ENCODE data around the gene AOC3. TPM values are rescaled to one million over a fixed set of nuclear protein-coding genes. Genes with fewer than 3 reads are reported as not detected.
"Not testable (repeated sequence)": the region's sequence is repeated elsewhere in the genome, so short reads cannot be mapped to it uniquely, and the experiment has no call there.

AOC3 gene
- total RNA-seq, 4 donors from 2014 or later: 2.2 to 7.2 (median 4.2) TPM

DNA sequence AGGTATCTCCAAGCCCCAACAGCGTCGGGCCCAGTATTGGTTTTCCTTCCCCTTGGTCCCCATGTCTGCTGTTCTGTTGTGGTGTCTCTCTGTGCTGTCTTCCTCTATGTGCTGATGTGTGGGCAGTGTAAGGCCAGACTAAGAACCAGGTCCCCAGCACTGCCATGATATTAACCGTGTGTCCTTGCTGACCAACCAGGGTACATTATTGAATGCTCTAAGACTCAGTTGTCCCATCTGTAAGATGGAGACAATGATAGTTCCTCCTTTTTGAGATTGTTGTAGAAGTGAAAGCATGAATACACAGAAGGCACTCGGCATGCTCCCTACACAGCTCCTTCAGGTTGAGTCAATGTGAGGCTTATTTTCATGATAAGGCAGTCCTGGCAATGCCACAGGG, 20.6 kb downstream of the AOC3 start:
- TF ChIP-seq, protein P1, sequence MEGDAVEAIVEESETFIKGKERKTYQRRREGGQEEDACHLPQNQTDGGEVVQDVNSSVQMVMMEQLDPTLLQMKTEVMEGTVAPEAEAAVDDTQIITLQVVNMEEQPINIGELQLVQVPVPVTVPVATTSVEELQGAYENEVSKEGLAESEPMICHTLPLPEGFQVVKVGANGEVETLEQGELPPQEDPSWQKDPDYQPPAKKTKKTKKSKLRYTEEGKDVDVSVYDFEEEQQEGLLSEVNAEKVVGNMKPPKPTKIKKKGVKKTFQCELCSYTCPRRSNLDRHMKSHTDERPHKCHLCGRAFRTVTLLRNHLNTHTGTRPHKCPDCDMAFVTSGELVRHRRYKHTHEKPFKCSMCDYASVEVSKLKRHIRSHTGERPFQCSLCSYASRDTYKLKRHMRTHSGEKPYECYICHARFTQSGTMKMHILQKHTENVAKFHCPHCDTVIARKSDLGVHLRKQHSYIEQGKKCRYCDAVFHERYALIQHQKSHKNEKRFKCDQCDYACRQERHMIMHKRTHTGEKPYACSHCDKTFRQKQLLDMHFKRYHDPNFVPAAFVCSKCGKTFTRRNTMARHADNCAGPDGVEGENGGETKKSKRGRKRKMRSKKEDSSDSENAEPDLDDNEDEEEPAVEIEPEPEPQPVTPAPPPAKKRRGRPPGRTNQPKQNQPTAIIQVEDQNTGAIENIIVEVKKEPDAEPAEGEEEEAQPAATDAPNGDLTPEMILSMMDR (IDR thresholded peaks at IDR 0.05 in 4 of 5, conservative IDR thresholded peaks at IDR 0.05 in 1 of 5): no peak
- no peak for TF ChIP-seq POLR2A (IDR thresholded peaks at IDR 0.05)
- Histone ChIP-seq H3K36me3 (no peaks in the 10 kb centered on the region), H3K27ac (no peak overlapping the region), H3K4me3 (no peak overlapping the region), H3K4me1 (no peaks in the 10 kb centered on the region), H3K27me3 (no peaks in the 10 kb centered on the region), H3K9me3 (no peaks in the 10 kb centered on the region)
- DNase-seq: no peak
- ATAC-seq: no peak
- intact Hi-C loops (cut with DNase I; ENCODE audit: low total_unique reads): no loop called here
- in situ Hi-C loops (cut with MboI; ENCODE audit: low sequenced_read_pairs in 4 of 4): no loop called here

DNA sequence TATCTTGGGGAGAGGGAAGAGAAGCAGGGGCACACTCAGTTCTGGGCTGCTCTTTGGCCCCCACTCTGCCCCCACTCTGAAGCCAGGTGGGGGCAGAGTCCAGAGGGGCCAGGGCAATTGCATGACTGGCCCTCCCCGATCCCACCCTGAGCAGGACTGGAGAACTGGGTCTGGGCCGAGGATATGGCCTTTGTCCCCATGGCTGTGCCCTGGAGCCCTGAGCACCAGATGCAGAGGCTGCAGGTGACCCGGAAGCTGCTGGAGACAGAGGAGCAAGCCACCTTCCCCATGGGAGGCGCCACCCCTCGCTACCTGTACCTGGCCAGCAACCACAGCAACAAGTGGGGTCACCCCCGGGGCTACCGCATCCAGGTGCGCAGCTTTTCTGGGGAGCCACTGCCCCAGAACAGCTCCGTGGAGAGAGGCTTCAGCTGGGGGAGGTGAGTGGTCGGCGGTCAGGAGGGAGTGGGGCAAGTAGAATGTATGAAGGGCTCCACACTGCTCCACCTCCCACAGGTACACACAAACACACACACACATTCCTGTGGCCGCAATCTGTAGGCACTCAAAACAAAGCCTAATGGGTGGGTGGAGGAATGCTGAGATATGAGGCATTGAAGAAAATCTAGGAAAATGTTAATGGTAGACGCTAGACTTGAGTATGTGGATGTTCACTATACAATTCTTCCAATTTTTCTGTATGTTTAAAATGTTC, 21.4 kb downstream of the AOC3 start:
- Histone ChIP-seq H3K9me3 (no peaks in the 10 kb centered on the region), H3K27me3 (no peaks in the 10 kb centered on the region), H3K4me3 (no peak overlapping the region), H3K4me1 (no peaks in the 10 kb centered on the region), H3K36me3 (no peaks in the 10 kb centered on the region), H3K27ac (no peak overlapping the region)
- DNase-seq: no peak
- intact Hi-C loops (cut with DNase I; ENCODE audit: low total_unique reads): no loop called here
- no peak for TF ChIP-seq POLR2A (IDR thresholded peaks at IDR 0.05)
- TF ChIP-seq, protein P1 (IDR thresholded peaks at IDR 0.05 in 4 of 5, conservative IDR thresholded peaks at IDR 0.05 in 1 of 5): no peak
- no peak for ATAC-seq
- in situ Hi-C loops (cut with MboI; ENCODE audit: low sequenced_read_pairs in 4 of 4): no loop called here

DNA sequence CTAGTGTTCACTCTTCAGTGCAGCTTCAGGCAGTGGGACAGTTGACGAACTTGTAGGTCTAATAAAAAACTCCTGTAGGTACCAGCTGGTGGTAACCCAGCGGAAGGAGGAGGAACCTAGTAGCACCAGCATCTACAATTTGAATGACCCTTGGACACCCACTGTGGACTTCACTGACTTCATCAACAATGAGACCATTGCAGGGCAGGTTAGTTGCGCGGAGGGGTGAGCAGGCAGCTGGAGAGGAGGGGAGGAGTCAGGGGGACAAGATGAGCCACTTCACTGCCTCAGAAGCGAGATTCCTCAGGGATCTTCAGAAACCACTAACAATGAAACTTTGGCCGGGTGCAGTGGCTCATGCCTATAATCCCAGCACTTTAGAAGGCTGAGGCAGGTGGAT, 22.3 kb downstream of the AOC3 start:
- TF ChIP-seq, protein P1 (IDR thresholded peaks at IDR 0.05 in 4 of 5, conservative IDR thresholded peaks at IDR 0.05 in 1 of 5): no peak
- no peak for TF ChIP-seq POLR2A (IDR thresholded peaks at IDR 0.05)
- Histone ChIP-seq H3K9me3 (no peaks in the 10 kb centered on the region), H3K4me1 (no peaks in the 10 kb centered on the region), H3K4me3 (no peak overlapping the region), H3K27ac (no peak overlapping the region), H3K36me3 (no peaks in the 10 kb centered on the region), H3K27me3 (no peaks in the 10 kb centered on the region)
- ATAC-seq (no peak), DNase-seq (no peak)
- in situ Hi-C loops (cut with MboI; ENCODE audit: low sequenced_read_pairs in 4 of 4): no loop called here
- intact Hi-C loops (cut with DNase I; ENCODE audit: low total_unique reads): no loop called here

DNA sequence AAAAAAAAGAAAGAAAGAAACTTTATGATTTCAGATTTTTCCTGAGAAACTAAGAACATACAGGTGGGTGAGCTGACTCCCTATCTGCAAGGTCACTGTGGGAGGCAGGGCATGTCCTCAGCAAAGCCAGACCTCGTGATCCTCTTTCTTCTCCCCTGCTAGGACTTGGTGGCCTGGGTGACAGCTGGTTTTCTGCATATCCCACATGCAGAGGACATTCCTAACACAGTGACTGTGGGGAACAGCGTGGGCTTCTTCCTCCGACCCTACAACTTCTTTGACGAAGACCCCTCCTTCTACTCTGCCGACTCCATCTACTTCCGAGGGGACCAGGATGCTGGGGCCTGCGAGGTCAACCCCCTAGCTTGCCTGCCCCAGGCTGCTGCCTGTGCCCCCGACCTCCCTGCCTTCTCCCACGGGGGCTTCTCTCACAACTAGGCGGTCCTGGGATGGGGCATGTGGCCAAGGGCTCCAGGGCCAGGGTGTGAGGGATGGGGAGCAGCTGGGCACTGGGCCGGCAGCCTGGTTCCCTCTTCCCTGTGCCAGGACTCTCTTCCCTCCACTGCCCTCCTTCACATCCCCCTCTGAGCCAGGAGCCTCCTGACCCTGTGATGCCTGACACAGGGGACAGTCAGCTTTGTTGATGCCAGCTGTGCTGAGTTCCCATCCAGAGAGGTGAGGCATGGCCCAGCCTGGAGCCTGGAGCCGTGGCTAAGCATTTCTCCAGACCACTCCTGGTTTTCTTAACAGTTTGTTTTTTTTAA, 23.1 kb downstream of the AOC3 start:
- H3K4me1 ChIP-seq; H3K27ac ChIP-seq; intact Hi-C loops (cut with DNase I; ENCODE audit: low total_unique reads); in situ Hi-C loops (cut with MboI; ENCODE audit: low sequenced_read_pairs in 4 of 4); H3K9me3 ChIP-seq; DNase-seq; H3K36me3 ChIP-seq; ATAC-seq; H3K27me3 ChIP-seq; H3K4me3 ChIP-seq: not testable (repeated sequence)

DNA sequence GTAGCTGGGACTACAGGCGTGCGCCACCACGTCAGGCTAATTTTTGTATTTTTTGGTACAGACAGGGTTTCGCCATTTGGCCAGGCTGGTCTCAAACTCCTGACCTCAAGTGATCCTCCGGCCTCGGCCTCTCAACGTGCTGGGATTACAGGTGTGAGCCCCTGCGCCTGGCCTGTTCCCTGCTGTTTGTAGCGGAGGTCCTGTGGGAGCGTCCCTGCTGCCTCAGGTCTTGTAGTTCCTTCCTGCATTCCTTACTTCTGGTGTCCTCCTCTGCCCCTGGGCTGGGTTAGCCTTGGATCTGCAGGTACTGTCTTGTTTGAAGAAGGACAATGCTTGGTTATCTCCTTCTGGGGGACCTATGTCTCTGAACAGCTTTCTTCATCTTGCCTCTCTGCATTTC, 26.0 kb downstream of the AOC3 start:
- no peak for TF ChIP-seq POLR2A (IDR thresholded peaks at IDR 0.05)
- TF ChIP-seq, protein P1 (IDR thresholded peaks at IDR 0.05 in 4 of 5, conservative IDR thresholded peaks at IDR 0.05 in 1 of 5): no peak
- Histone ChIP-seq H3K4me3 (no peak overlapping the region), H3K36me3 (no peaks in the 10 kb centered on the region), H3K4me1 (no peaks in the 10 kb centered on the region), H3K27me3 (no peaks in the 10 kb centered on the region), H3K27ac (no peak overlapping the region), H3K9me3 (no peaks in the 10 kb centered on the region)
- in situ Hi-C loops (cut with MboI; ENCODE audit: low sequenced_read_pairs in 4 of 4) (no loop called here), intact Hi-C loops (cut with DNase I; ENCODE audit: low total_unique reads) (no loop called here)
- ATAC-seq (no peak), DNase-seq (no peak)
